ENCODE data around the gene LDLRAD4. TPM values are rescaled to one million over a fixed set of nuclear protein-coding genes. Genes with fewer than 3 reads are reported as not detected.

The LDLRAD4 gene
- total and polyA plus RNA-seq, 2 donors (not counting 1 experiment from before 2014, with no cell fraction given), result 13.9 to 35.7 TPM

DNA sequence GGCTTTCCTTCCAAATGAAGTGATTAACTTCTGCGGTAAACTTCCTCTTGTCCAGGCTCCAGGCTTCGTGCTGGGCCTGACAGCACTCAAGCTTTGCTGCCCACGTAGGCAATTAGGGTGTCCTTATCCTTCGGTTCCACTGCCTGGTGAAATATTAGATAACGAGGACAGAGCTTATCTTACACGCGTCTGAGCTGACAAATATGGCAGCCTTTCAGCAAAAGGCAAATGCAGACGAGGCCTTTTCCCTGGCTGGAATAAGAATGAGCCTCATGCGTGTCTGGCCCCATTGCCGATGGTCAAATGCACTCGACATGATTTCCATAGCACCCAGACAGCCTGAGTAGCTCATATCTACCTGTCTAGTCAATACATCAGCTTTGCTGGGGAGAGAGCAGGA lies 366.3 kb downstream of the LDLRAD4 start:
- Mint-ChIP-seq H3K27me3 (no peaks in the 10 kb centered on the region), H3K4me3 (no peak overlapping the region), H3K27ac (peak overlapping the region; percentile 81), H3K9me3 (ENCODE audit: insufficient read depth) (no peaks in the 10 kb centered on the region), H3K4me1 (peaks cover 53% of the 10 kb centered on the region)
- WGBS (ENCODE audit: insufficient coverage), result 76% methylated on average over 10 of the region's 11 CpGs
- H3K36me3 ChIP-seq (replicated peaks in 1 of 2; ENCODE audit: control extremely low read depth in 1 of 2, control insufficient read depth in 1 of 2, extremely low read depth in 1 of 2, insufficient read depth in 2 of 2, low read length in 1 of 2), result no peaks in the 10 kb centered on the region
- ChIA-PET POLR2A (interaction anchor here (1.1 to 2.6 kb wide), 2 partner anchors 21 to 28 kb away, joined by 3 to 22 read pairs; no protein-coding TSS in a partner anchor), CTCF (interaction anchor here (1.0 to 4.0 kb wide), 4 partner anchors 17 to 27 kb away, joined by 3 to 18 read pairs (median 9); no protein-coding TSS in a partner anchor)
- H3K4me3 ChIP-seq (ENCODE audit: control extremely low read depth in 1 of 5, extremely low read depth in 1 of 5, insufficient read depth in 1 of 5, low read depth in 2 of 5, low read length in 4 of 5), result no peak overlapping the region
- H3K79me2 ChIP-seq (ENCODE audit: control insufficient read depth, insufficient read depth, low read length), result peaks cover 27% of the 10 kb centered on the region
- no peaks in the 10 kb centered on the region for H4K20me1 ChIP-seq (ENCODE audit: control insufficient read depth, insufficient read depth, low read length, poor library complexity, severe bottlenecking)
- TF ChIP-seq, protein P1, sequence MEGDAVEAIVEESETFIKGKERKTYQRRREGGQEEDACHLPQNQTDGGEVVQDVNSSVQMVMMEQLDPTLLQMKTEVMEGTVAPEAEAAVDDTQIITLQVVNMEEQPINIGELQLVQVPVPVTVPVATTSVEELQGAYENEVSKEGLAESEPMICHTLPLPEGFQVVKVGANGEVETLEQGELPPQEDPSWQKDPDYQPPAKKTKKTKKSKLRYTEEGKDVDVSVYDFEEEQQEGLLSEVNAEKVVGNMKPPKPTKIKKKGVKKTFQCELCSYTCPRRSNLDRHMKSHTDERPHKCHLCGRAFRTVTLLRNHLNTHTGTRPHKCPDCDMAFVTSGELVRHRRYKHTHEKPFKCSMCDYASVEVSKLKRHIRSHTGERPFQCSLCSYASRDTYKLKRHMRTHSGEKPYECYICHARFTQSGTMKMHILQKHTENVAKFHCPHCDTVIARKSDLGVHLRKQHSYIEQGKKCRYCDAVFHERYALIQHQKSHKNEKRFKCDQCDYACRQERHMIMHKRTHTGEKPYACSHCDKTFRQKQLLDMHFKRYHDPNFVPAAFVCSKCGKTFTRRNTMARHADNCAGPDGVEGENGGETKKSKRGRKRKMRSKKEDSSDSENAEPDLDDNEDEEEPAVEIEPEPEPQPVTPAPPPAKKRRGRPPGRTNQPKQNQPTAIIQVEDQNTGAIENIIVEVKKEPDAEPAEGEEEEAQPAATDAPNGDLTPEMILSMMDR (IDR thresholded peaks at IDR 0.05), result no peak
- no peak for TF ChIP-seq EZH2 (IDR thresholded peaks at IDR 0.05; ENCODE audit: borderline replicate concordance, insufficient read depth, low read depth, low read length, poor library complexity, severe bottlenecking)
- H3K27me3 ChIP-seq (replicated peaks in 1 of 4; ENCODE audit: control extremely low read depth in 1 of 4, control insufficient read depth in 3 of 4, insufficient read depth in 4 of 4, low read length in 3 of 4), result no peaks in the 10 kb centered on the region
- H2AFZ ChIP-seq (ENCODE audit: insufficient read depth, low read depth, low read length, poor library complexity, severe bottlenecking), result no peak overlapping the region
- peak overlapping the region; percentile 50 to 76 for H3K27ac ChIP-seq (ENCODE audit: low read length in 2 of 2)
- peak overlapping the region; percentile 59 for H3K4me2 ChIP-seq (replicated peaks; ENCODE audit: low read depth, low read length, poor library complexity, severe bottlenecking)
- no peak overlapping the region for H3K9ac ChIP-seq (ENCODE audit: low read length)
- no peak for DNase-seq
- intact Hi-C loops (cut with micrococcal nuclease), result loop anchor here (1.0 kb wide), 4 partner anchors 8 to 27 kb away; no protein-coding TSS in a partner anchor
- no peak for ATAC-seq (ENCODE audit: low read depth)
- H3K9me3 ChIP-seq (ENCODE audit: control extremely low read depth in 1 of 3, control insufficient read depth in 2 of 3, insufficient read depth in 1 of 3, low read length in 2 of 3), result no peaks in the 10 kb centered on the region
- peaks cover 36 to 37% of the 10 kb centered on the region in 2 donors for H3K4me1 ChIP-seq (ENCODE audit: control insufficient read depth in 2 of 2, insufficient read depth in 2 of 2, low read length in 2 of 2)

DNA sequence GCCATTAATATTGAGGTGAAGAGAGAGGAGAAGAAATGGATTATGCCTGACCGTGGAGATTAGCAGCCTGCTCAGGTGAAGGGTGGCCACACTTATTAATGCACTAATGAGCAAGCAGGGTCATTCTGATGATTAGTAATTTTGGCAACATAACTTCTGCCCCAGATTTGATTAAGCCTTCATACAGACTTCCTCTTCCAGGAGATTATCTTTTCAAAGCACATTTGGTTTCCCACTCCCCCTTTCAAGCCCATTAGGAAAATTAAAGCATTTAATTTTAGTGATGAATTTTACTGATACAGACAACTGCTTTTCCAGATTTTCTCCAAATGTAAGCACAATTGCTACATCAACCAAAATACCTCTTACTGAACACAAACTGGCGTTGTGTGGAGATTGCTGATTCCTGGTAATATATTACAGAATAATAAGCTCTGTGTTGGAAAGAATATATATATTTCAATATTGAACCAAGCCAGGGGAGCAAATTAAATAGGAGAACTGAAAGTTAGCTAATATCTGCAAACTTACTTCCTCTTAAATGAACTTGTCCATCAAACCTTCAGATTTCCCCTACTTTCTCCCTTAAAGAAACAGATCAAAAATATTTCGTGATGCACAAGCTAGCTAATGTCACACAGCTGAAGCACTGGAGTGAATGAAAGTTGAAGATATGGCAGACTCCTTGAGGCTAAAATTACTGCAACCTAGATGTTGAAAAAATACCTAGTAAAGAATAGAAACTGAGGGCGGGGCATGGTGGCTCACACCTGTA lies 367.0 kb downstream of the LDLRAD4 start:
- DNase-seq (peak; percentile 77), ATAC-seq (ENCODE audit: low read depth) (peak; percentile 78)
- Mint-ChIP-seq H3K27me3 (no peaks in the 10 kb centered on the region), H3K4me1 (peaks cover 50% of the 10 kb centered on the region), H3K4me3 (peak overlapping the region; percentile 74), H3K9me3 (ENCODE audit: insufficient read depth) (no peaks in the 10 kb centered on the region), H3K27ac (peak overlapping the region; percentile 83)
- no peaks in the 10 kb centered on the region for H4K20me1 ChIP-seq (ENCODE audit: control insufficient read depth, insufficient read depth, low read length, poor library complexity, severe bottlenecking)
- WGBS (ENCODE audit: insufficient coverage), result no CpG with 5 or more reads among the region's 4 CpGs
- peak overlapping the region; percentile 50 to 76 for H3K27ac ChIP-seq (ENCODE audit: low read length in 2 of 2)
- H3K9me3 ChIP-seq (ENCODE audit: control extremely low read depth in 1 of 3, control insufficient read depth in 2 of 3, insufficient read depth in 1 of 3, low read length in 2 of 3), result no peaks in the 10 kb centered on the region
- peaks cover 31 to 34% of the 10 kb centered on the region in 2 donors for H3K4me1 ChIP-seq (ENCODE audit: control insufficient read depth in 2 of 2, insufficient read depth in 2 of 2, low read length in 2 of 2)
- ChIA-PET CTCF (interaction anchor here (0.6 to 4.0 kb wide), 16 partner anchors 8 to 700 kb away, joined by 3 to 18 read pairs (median 4); no protein-coding TSS in a partner anchor), POLR2A (interaction anchor here (0.9 to 2.6 kb wide), 8 partner anchors 8 to 29 kb away, joined by 3 to 22 read pairs (median 6); no protein-coding TSS in a partner anchor)
- H3K79me2 ChIP-seq (ENCODE audit: control insufficient read depth, insufficient read depth, low read length), result peaks cover 30% of the 10 kb centered on the region
- H3K4me3 ChIP-seq (ENCODE audit: control extremely low read depth in 1 of 5, extremely low read depth in 1 of 5, insufficient read depth in 1 of 5, low read depth in 2 of 5, low read length in 4 of 5), result peak overlapping the region in 1 of 5 experiments; percentile 21
- peak overlapping the region; percentile 10 for H3K9ac ChIP-seq (ENCODE audit: low read length)
- peak overlapping the region; percentile 59 for H3K4me2 ChIP-seq (replicated peaks; ENCODE audit: low read depth, low read length, poor library complexity, severe bottlenecking)
- H3K36me3 ChIP-seq (replicated peaks in 1 of 2; ENCODE audit: control extremely low read depth in 1 of 2, control insufficient read depth in 1 of 2, extremely low read depth in 1 of 2, insufficient read depth in 2 of 2, low read length in 1 of 2), result no peaks in the 10 kb centered on the region
- H2AFZ ChIP-seq (ENCODE audit: insufficient read depth, low read depth, low read length, poor library complexity, severe bottlenecking), result no peak overlapping the region
- TF ChIP-seq, protein P1 (IDR thresholded peaks at IDR 0.05), result no peak
- no peak for TF ChIP-seq EZH2 (IDR thresholded peaks at IDR 0.05; ENCODE audit: borderline replicate concordance, insufficient read depth, low read depth, low read length, poor library complexity, severe bottlenecking)
- no peaks in the 10 kb centered on the region for H3K27me3 ChIP-seq (replicated peaks in 1 of 4; ENCODE audit: control extremely low read depth in 1 of 4, control insufficient read depth in 3 of 4, insufficient read depth in 4 of 4, low read length in 3 of 4)
- intact Hi-C loops (cut with micrococcal nuclease), result loop anchor here (1.0 kb wide), 4 partner anchors 8 to 27 kb away; no protein-coding TSS in a partner anchor
